Psoas muscle (tissue), 8 donors: Measurements from ENCODE around the gene ADAM15. TPM values are rescaled to one million over a fixed set of nuclear protein-coding genes. Genes with fewer than 3 reads are reported as not detected.
A peak's percentile ranks its signal among the peaks of the same experiment; 100 is the strongest.

ENCODE experiments used
- ATAC-seq, 4 donors: fragments of 200-7000 bp; cut with Tn5 transposase; one replicate each; pipeline ENCODE4 v1.9.1; 2020; ENCODE audit warnings: moderate library complexity in 3 of 4, mild to moderate bottlenecking in 2 of 4
- DNase-seq, 2 donors: peaks; one replicate each; pipeline ENCODE4 v3.0.0-alpha.2; 2020
- H3K27ac ChIP-seq: fragments of 200-600 bp; one replicate; pipeline ENCODE4 v1.8.0; 2022
- H3K27me3 ChIP-seq, 3 donors: fragments of 200-600 bp in 1 of 3; one replicate each; pipeline versions ENCODE4 v1.6.1 to v1.8.0; 2013 to 2022; ENCODE audit warnings: low read length in 2 of 3, mild to moderate bottlenecking in 2 of 3, moderate library complexity in 1 of 3; ENCODE audit not compliant: insufficient read depth in 3 of 3
- H3K36me3 ChIP-seq, 2 donors: fragments of 200-600 bp in 1 of 2; one replicate each; pipeline versions ENCODE4 v1.6.1 to v1.8.0; 2013 to 2022; ENCODE audit warnings: low read depth in 1 of 2, mild to moderate bottlenecking in 1 of 2, moderate library complexity in 1 of 2; ENCODE audit not compliant: insufficient read depth in 1 of 2
- H3K4me1 ChIP-seq: fragments of 200-600 bp; one replicate; pipeline ENCODE4 v1.8.0; 2022
- H3K4me3 ChIP-seq: fragments of 200-600 bp; one replicate; pipeline ENCODE4 v1.8.0; 2022; ENCODE audit warnings: mild to moderate bottlenecking
- H3K9me3 ChIP-seq: fragments of 200-600 bp; one replicate; pipeline ENCODE4 v1.8.0; 2022
- CTCF ChIP-seq: fragments of 200-600 bp; IDR thresholded peaks from one replicate; pipeline ENCODE4 v1.8.0; 2022; ENCODE audit warnings: antibody characterized with exemption
- WGBS, 3 donors: extraction: QIAGEN DNeasy Blood & Tissue Kit; methylation state at CpG; one replicate each; pipeline versions ENCODE4 v1.1.6 to v1.1.7; 2013; 5-methylcytosine and 5-hydroxymethylcytosine counted together
- intact Hi-C, 2 donors: fragments of 100-400 bp; cut with DNase I; formaldehyde crosslinking; loops; one replicate each; pipeline versions ENCODE4 v1.11.0 to v1.14.2; 2022
- polyA plus RNA-seq, 3 donors: library from polyadenylated mRNA; stranded (reverse); fragments of 200-250 nt; gene quantifications; one replicate each; pipeline ENCODE4 v1.2.3, GENCODE V29; 2013
- total RNA-seq, 4 donors: library from RNA; stranded (reverse); fragmentation: NEBNext Ultra II Directional in 2 of 4; extraction: Animal tissue kit (Norgen Biotek cat#: 25700) in 2 of 4; gene quantifications; one replicate each; pipeline versions ENCODE4 v1.2.1 to v1.2.4, GENCODE V29; 2021 to 2023
- donor health status: healthy with polysubstance abuse.
- donor health status: DM: no; HTN: no; CAD: no; lungs with moderate emphysema.
- donor health status: Bipolar disorder and iron deficiency.
- donor health status: healthy.
- donor health status: DM: yes; HTN: yes; CAD: no.
- donor health status: DM: no; HTN: no; CAD: no.
- donor health status: DM: no; HTN: no; CAD: no.
- donor health status: DM: yes; HTN: yes; CAD: no.

ADAM15 gene
- total and polyA plus RNA-seq, 7 donors = 33.2 to 50.9 (median 45.4) TPM

GRCh38 chr1:155085504-155086127, 34.5 kb downstream of the ADAM15 start:
- Histone ChIP-seq H3K4me1 (peaks cover 15% of the 10 kb centered on the region), H3K27me3 (peaks cover 0 to 34% (median 21%) of the 10 kb centered on the region in 3 donors), H3K27ac (peak overlapping the region; percentile 92), H3K4me3 (peak overlapping the region; percentile 69), H3K36me3 (no peaks in the 10 kb centered on the region), H3K9me3 (no peaks in the 10 kb centered on the region)
- ATAC-seq (peak; percentile 44 to 62 (median 56)), DNase-seq (peak; percentile 63 to 78)
- 0 to 2% (median 0%) methylated on average over 23 to 32 of the region's 32 CpGs for WGBS, 3 donors
- no peak for TF ChIP-seq CTCF
- intact Hi-C loops = no loop called here

- H3K4me1 ChIP-seq = peaks cover 12% of the 10 kb centered on the region
- WGBS, 3 donors = 19 to 22% (median 21%) methylated on average over 15 to 24 of the region's 24 CpGs
- H3K4me3 ChIP-seq = peak overlapping the region; percentile 69
- H3K27ac ChIP-seq = no peak overlapping the region
- peaks cover 0 to 28% (median 17%) of the 10 kb centered on the region in 3 donors for H3K27me3 ChIP-seq
- TF ChIP-seq CTCF = peak; percentile 98
- DNase-seq (peak; percentile 67 to 83), ATAC-seq (peak; percentile 22 to 59 (median 42))
- intact Hi-C loops = no loop called here
- H3K36me3 ChIP-seq = no peaks in the 10 kb centered on the region
- no peaks in the 10 kb centered on the region for H3K9me3 ChIP-seq
Observed at GRCh38 chr1:155086128-155086741, 35.1 kb downstream of the ADAM15 start.

- intact Hi-C loops = no loop called here
- H3K4me1 ChIP-seq = peaks cover 14% of the 10 kb centered on the region
- H3K9me3 ChIP-seq = no peaks in the 10 kb centered on the region
- DNase-seq (no peak), ATAC-seq (no peak)
- H3K27ac ChIP-seq = no peak overlapping the region
- no peak overlapping the region for H3K4me3 ChIP-seq
- 64 to 80% (median 73%) methylated on average over 8 of the region's 8 CpGs for WGBS, 3 donors
- peaks cover 0 to 20% (median 11%) of the 10 kb centered on the region in 3 donors for H3K27me3 ChIP-seq
- H3K36me3 ChIP-seq = no peaks in the 10 kb centered on the region
- no peak for TF ChIP-seq CTCF
Observed at GRCh38 chr1:155086856-155087535, 35.9 kb downstream of the ADAM15 start.

GRCh38 chr1:155091071-155092051, 40.2 kb downstream of the ADAM15 start:
- Histone ChIP-seq H3K9me3 (no peaks in the 10 kb centered on the region), H3K27ac (no peak overlapping the region)

More at GRCh38 chr1:155091071-155092051, 40.2 kb downstream of the ADAM15 start:
- TF ChIP-seq CTCF = peak; percentile 97
- ATAC-seq (peak; percentile 74 to 88 (median 80)), DNase-seq (peak; percentile 81 to 88)
- no peaks in the 10 kb centered on the region for H3K27me3 ChIP-seq
- 17 to 22% (median 19%) methylated on average over 28 to 29 of the region's 29 CpGs for WGBS, 3 donors
- no peak overlapping the region for H3K4me3 ChIP-seq
- H3K4me1 ChIP-seq = peaks cover 12% of the 10 kb centered on the region
- intact Hi-C loops = loop anchor here (1.0 to 5.0 kb wide), 3 partner anchors 36 to 77 kb away; partner anchors contain the start of gene EFNA1 (in 2 of the 2)
- no peaks in the 10 kb centered on the region for H3K36me3 ChIP-seq
